ENCODE results near the gene CNTNAP2.

The CNTNAP2 gene

DNA sequence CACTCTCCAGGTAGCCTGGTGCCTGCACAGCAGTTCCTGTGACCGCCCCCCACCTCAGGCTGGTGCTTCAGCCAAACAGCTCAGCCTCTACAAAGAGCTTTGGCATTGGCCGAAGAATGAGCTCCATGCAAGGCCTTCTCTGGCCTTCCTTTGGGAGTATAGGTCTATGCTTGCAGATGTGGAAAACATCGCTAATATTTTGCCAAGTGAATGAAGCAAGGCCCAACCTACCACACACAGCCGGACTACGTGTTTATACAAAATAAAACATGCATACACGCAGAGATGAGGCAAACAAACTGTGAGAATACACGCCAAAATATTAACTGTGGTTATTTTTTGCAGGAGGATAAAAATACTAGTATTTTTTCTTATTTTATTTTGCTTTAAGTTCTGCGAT is 2057.8 kb downstream of the CNTNAP2 start:
- Histone ChIP-seq H3K9ac (ENCODE audit: low read depth, low read length) (no peak overlapping the region), H3K27me3 (ENCODE audit: insufficient read depth, low read length, poor library complexity) (no peaks in the 10 kb centered on the region), H2AFZ (ENCODE audit: low read depth, low read length) (no peak overlapping the region), H3K79me2 (ENCODE audit: insufficient read depth, low read length) (no peaks in the 10 kb centered on the region), H3K27ac (ENCODE audit: low read length) (no peak overlapping the region), H3K9me3 (ENCODE audit: insufficient read depth, low read length, severe bottlenecking) (no peaks in the 10 kb centered on the region), H3K4me2 (ENCODE audit: insufficient read depth, low read length) (no peak overlapping the region), H3K36me3 (ENCODE audit: insufficient read depth, low read length) (no peaks in the 10 kb centered on the region), H3K4me1 (ENCODE audit: insufficient read depth, low read length) (no peaks in the 10 kb centered on the region), H4K20me1 (ENCODE audit: insufficient read depth, low read length) (no peaks in the 10 kb centered on the region), H3K4me3 (ENCODE audit: low read depth in 1 of 2, low read length in 2 of 2) (no peak overlapping the region)
- DNase-seq (no peak), ATAC-seq (ENCODE audit: insufficient read depth, low read depth) (no peak)
- TF ChIP-seq, protein P1, sequence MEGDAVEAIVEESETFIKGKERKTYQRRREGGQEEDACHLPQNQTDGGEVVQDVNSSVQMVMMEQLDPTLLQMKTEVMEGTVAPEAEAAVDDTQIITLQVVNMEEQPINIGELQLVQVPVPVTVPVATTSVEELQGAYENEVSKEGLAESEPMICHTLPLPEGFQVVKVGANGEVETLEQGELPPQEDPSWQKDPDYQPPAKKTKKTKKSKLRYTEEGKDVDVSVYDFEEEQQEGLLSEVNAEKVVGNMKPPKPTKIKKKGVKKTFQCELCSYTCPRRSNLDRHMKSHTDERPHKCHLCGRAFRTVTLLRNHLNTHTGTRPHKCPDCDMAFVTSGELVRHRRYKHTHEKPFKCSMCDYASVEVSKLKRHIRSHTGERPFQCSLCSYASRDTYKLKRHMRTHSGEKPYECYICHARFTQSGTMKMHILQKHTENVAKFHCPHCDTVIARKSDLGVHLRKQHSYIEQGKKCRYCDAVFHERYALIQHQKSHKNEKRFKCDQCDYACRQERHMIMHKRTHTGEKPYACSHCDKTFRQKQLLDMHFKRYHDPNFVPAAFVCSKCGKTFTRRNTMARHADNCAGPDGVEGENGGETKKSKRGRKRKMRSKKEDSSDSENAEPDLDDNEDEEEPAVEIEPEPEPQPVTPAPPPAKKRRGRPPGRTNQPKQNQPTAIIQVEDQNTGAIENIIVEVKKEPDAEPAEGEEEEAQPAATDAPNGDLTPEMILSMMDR (IDR thresholded peaks at IDR 0.05; ENCODE audit: borderline replicate concordance, extremely low read depth, low read length, poor library complexity, severe bottlenecking) = no peak
- TF ChIP-seq EZH2 (IDR thresholded peaks at IDR 0.05; ENCODE audit: borderline replicate concordance, low read depth, low read length, severe bottlenecking) = no peak

DNA sequence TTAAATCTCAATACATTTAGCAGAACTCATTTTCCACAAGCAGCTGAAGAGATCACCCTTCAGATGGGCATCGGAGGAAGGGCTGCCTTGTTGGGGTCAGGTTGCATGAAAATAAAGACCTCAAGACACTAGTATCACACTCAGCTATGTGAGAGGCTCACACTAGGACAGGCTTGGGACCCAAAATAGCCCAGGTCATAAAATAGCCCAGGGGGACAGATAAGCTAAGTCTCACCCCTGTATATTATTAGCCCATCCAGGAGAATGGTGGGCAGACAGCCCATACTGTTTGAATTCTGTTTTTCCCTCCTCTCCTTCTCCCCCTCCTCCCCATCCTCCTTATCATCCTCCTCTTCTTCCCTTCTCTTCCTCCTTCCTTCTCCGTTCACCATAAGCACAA is 2058.9 kb downstream of the CNTNAP2 start:
- no peak for ATAC-seq (ENCODE audit: insufficient read depth, low read depth)
- H3K9me3 ChIP-seq (ENCODE audit: insufficient read depth, low read length, severe bottlenecking) = no peaks in the 10 kb centered on the region
- no peak overlapping the region for H3K27ac ChIP-seq (ENCODE audit: low read length)
- H2AFZ ChIP-seq (ENCODE audit: low read depth, low read length) = no peak overlapping the region
- no peaks in the 10 kb centered on the region for H3K79me2 ChIP-seq (ENCODE audit: insufficient read depth, low read length)
- no peaks in the 10 kb centered on the region for H3K36me3 ChIP-seq (ENCODE audit: insufficient read depth, low read length)
- no peak overlapping the region for H3K4me3 ChIP-seq (ENCODE audit: low read depth in 1 of 2, low read length in 2 of 2)
- no peak for DNase-seq
- TF ChIP-seq, protein P1 (IDR thresholded peaks at IDR 0.05; ENCODE audit: borderline replicate concordance, extremely low read depth, low read length, poor library complexity, severe bottlenecking) = no peak
- no peak for TF ChIP-seq EZH2 (IDR thresholded peaks at IDR 0.05; ENCODE audit: borderline replicate concordance, low read depth, low read length, severe bottlenecking)
- no peak overlapping the region for H3K4me2 ChIP-seq (ENCODE audit: insufficient read depth, low read length)
- no peaks in the 10 kb centered on the region for H3K27me3 ChIP-seq (ENCODE audit: insufficient read depth, low read length, poor library complexity)
- no peaks in the 10 kb centered on the region for H4K20me1 ChIP-seq (ENCODE audit: insufficient read depth, low read length)
- no peaks in the 10 kb centered on the region for H3K4me1 ChIP-seq (ENCODE audit: insufficient read depth, low read length)
- H3K9ac ChIP-seq (ENCODE audit: low read depth, low read length) = no peak overlapping the region

GRCh38 chr7:148177972-148178371 is 2061.4 kb downstream of the CNTNAP2 start:
- no peak for ATAC-seq (ENCODE audit: insufficient read depth, low read depth)

More at GRCh38 chr7:148177972-148178371, 2061.4 kb downstream of the CNTNAP2 start:
- Histone ChIP-seq H3K4me3 (ENCODE audit: low read depth in 1 of 2, low read length in 2 of 2) (no peak overlapping the region), H4K20me1 (ENCODE audit: insufficient read depth, low read length) (no peaks in the 10 kb centered on the region), H3K4me1 (ENCODE audit: insufficient read depth, low read length) (no peaks in the 10 kb centered on the region), H3K27ac (ENCODE audit: low read length) (no peak overlapping the region), H3K27me3 (ENCODE audit: insufficient read depth, low read length, poor library complexity) (no peaks in the 10 kb centered on the region), H3K4me2 (ENCODE audit: insufficient read depth, low read length) (no peak overlapping the region), H3K36me3 (ENCODE audit: insufficient read depth, low read length) (no peaks in the 10 kb centered on the region), H2AFZ (ENCODE audit: low read depth, low read length) (no peak overlapping the region), H3K79me2 (ENCODE audit: insufficient read depth, low read length) (no peaks in the 10 kb centered on the region), H3K9ac (ENCODE audit: low read depth, low read length) (no peak overlapping the region), H3K9me3 (ENCODE audit: insufficient read depth, low read length, severe bottlenecking) (no peaks in the 10 kb centered on the region)
- TF ChIP-seq, protein P1 (IDR thresholded peaks at IDR 0.05; ENCODE audit: borderline replicate concordance, extremely low read depth, low read length, poor library complexity, severe bottlenecking) = no peak
- TF ChIP-seq EZH2 (IDR thresholded peaks at IDR 0.05; ENCODE audit: borderline replicate concordance, low read depth, low read length, severe bottlenecking) = no peak
- no peak for DNase-seq
